Left lung (tissue), 10 donors: ENCODE data around the gene XYLT2. TPM values are rescaled to one million over a fixed set of nuclear protein-coding genes. Genes with fewer than 3 reads are reported as not detected.

Source experiments
- ATAC-seq: fragments of 200-7000 bp; cut with Tn5 transposase; one replicate; pipeline ENCODE4 v1.9.1; 2020; ENCODE audit warnings: moderate library complexity
- DNase-seq, 4 donors: peaks; one replicate each; pipeline ENCODE4 v3.0.0-alpha.2; 2013 to 2020
- H3K27ac ChIP-seq, 2 donors: fragments of 200-600 bp; sonication (generic) in 1 of 2; one replicate each; pipeline versions ENCODE4 v1.5.0 to v1.8.0; 2020 to 2021
- H3K27me3 ChIP-seq, 2 donors: fragments of 200-600 bp; sonication (generic) in 1 of 2; one replicate each; pipeline versions ENCODE4 v1.5.0 to v1.8.0; 2020 to 2021
- H3K36me3 ChIP-seq, 2 donors: fragments of 200-600 bp; sonication (generic) in 1 of 2; one replicate each; pipeline versions ENCODE4 v1.5.0 to v1.8.0; 2020 to 2021
- H3K4me1 ChIP-seq, 2 donors: fragments of 200-600 bp; one replicate each; pipeline ENCODE4 v1.8.0; 2021
- H3K4me3 ChIP-seq, 2 donors: fragments of 200-600 bp; sonication (generic) in 1 of 2; one replicate each; pipeline versions ENCODE4 v1.5.0 to v1.8.0; 2020 to 2021; ENCODE audit warnings: mild to moderate bottlenecking in 1 of 2
- H3K9me3 ChIP-seq, 2 donors: fragments of 200-600 bp; sonication (generic) in 1 of 2; one replicate each; pipeline versions ENCODE4 v1.5.0 to v1.8.0; 2020 to 2021
- intact Hi-C, 2 donors: fragments of 100-400 bp; cut with DNase I; formaldehyde crosslinking; loops; one replicate each; pipeline versions ENCODE4 v1.11.2 to v1.14.2; 2022
- polyA plus RNA-seq, 6 donors: library from polyadenylated mRNA; unstranded; fragments of 120-200 nt; gene quantifications; one replicate each; pipeline ENCODE4 v1.2.1, GENCODE V29; 2013; ENCODE audit not compliant: insufficient read length in 6 of 6
- total RNA-seq, 2 donors: library from RNA; stranded (reverse); fragmentation: NEBNext Ultra II Directional; extraction: Animal tissue kit (Norgen Biotek cat#: 25700); gene quantifications; one replicate each; pipeline ENCODE4 v1.2.1, GENCODE V29; 2021
- TF ChIP-seq, protein P1 (sequence below), 2 donors: fragments of 200-600 bp; sonication (generic) in 1 of 2; IDR thresholded peaks; one replicate each; pipeline versions ENCODE4 v1.5.0 to v1.8.0; 2021; ENCODE audit warnings: antibody characterized with exemption in 2 of 2
- donor health status: DM: no; HTN: yes; CAD: no.
- donor health status: DM: no; HTN: no; CAD: no.

XYLT2 gene
- total and polyA plus RNA-seq, 8 donors = 18.6 to 25.0 (median 21.4) TPM

DNA sequence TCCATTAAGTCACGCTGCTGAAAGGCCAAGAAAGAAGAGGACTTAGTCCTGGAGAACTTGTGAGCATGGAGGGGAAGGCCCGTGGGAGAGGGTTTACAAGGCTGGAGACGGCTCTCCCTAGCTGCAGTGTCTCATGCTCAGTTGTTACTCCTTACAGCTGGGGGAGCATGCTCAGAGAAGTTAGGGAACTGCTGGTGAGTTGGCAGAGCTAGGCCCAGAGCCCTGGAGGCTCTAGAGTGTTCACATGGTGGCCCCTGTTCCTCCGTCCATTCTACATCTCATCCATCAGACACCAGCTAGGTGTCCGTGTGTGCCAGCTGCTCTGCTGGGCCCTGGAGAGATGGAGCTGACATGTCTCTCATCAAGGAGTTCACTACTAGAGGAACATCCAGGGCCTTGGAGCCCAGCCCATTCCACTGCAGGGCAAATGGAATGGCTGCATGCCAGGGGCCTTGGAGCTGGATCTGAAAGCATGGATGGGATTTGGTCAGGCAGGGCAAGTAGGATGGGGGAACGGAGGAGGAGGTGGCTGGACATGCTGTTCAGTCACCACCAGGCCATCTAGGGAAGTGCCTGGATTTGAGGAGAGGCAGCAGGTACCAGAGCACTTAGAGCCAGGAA lies 6.3 kb downstream of the XYLT2 start:
- no peaks in the 10 kb centered on the region for H3K9me3 ChIP-seq
- peaks cover 0 to 39% of the 10 kb centered on the region in 2 donors for H3K36me3 ChIP-seq
- ATAC-seq (no peak), DNase-seq (no peak)
- H3K27me3 ChIP-seq = no peaks in the 10 kb centered on the region
- TF ChIP-seq, protein P1, sequence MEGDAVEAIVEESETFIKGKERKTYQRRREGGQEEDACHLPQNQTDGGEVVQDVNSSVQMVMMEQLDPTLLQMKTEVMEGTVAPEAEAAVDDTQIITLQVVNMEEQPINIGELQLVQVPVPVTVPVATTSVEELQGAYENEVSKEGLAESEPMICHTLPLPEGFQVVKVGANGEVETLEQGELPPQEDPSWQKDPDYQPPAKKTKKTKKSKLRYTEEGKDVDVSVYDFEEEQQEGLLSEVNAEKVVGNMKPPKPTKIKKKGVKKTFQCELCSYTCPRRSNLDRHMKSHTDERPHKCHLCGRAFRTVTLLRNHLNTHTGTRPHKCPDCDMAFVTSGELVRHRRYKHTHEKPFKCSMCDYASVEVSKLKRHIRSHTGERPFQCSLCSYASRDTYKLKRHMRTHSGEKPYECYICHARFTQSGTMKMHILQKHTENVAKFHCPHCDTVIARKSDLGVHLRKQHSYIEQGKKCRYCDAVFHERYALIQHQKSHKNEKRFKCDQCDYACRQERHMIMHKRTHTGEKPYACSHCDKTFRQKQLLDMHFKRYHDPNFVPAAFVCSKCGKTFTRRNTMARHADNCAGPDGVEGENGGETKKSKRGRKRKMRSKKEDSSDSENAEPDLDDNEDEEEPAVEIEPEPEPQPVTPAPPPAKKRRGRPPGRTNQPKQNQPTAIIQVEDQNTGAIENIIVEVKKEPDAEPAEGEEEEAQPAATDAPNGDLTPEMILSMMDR (IDR thresholded peaks at IDR 0.05) = no peak
- intact Hi-C loops = no loop called here
- H3K4me1 ChIP-seq = peaks cover 2 to 15% of the 10 kb centered on the region in 2 donors
- H3K4me3 ChIP-seq = no peak overlapping the region
- H3K27ac ChIP-seq = no peak overlapping the region

DNA sequence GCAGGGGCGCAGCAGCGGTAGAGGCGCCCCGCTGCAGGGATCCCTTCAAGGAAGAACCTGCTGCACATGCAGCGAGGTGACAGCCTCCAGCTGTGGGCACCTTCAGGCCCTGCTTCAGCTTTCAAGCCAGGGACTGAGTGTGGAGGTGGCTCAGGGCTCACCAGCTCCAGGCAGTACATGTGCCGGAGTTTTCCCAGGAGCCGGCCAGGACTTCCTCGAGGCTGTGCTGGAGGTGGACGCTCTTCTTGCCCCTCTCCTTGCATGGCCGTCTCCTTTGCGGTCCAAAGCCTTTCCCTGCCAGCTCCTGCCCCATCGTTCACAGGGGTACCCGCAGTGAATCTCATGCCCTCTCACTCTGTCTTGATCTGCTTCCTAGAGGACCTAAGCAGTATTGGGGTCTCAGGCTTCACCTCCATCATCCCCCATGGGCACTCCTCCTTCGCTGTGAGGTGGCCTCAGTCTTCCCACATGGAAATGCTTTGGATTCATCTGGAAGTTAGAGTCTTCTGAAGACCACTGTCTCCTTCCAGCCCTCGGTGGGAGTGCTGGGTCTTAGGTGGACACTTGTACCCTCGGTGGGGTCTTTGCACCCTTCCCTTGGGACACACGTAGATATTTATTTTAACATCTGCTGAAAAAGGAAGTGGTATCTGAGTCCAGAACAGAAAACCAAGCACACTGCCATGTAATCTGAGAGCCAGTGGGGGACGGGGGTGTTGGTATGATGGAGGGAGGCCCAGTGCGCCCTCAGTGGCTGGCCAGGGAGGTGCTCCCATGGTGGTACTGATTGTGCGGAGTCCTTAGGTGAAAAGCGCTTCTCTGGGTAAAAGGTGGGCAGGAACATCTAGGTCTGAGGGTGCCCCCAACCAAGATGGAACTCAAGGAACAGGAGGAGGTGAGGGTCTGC lies 7.0 kb downstream of the XYLT2 start:
- Histone ChIP-seq H3K4me3 (no peak overlapping the region), H3K27me3 (no peaks in the 10 kb centered on the region), H3K36me3 (peaks cover 0 to 46% of the 10 kb centered on the region in 2 donors), H3K27ac (no peak overlapping the region), H3K4me1 (peaks cover 0 to 8% of the 10 kb centered on the region in 2 donors), H3K9me3 (no peaks in the 10 kb centered on the region)
- ATAC-seq (no peak), DNase-seq (no peak)
- TF ChIP-seq, protein P1 (IDR thresholded peaks at IDR 0.05) = no peak
- intact Hi-C loops = no loop called here

DNA sequence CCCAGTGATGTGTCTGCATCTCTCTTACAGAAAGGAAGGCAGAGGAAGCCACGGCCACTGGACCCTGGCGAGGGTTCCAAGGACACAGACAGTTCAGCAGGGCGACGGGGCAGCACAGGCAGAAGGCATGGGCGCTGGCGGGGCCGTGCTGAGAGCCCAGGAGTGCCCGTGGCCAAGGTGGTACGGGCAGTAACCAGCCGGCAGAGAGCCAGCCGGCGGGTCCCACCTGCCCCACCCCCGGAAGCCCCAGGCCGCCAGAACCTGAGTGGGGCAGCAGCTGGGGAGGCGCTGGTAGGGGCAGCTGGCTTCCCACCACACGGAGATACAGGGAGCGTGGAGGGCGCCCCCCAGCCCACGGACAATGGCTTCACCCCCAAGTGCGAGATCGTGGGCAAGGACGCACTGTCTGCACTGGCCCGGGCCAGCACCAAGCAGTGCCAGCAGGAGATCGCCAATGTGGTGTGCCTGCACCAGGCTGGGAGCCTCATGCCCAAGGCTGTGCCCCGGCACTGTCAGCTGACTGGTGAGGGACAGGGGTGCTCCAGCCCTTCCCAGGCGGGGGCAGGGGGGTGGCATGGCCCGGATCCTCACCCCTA lies 7.8 kb downstream of the XYLT2 start:
- DNase-seq = no peak
- H3K9me3 ChIP-seq = no peaks in the 10 kb centered on the region
- H3K4me1 ChIP-seq = peaks cover 0 to under 1% of the 10 kb centered on the region in 2 donors
- H3K36me3 ChIP-seq = peaks cover 0 to 54% of the 10 kb centered on the region in 2 donors
- H3K27me3 ChIP-seq = no peaks in the 10 kb centered on the region
- TF ChIP-seq, protein P1 (IDR thresholded peaks at IDR 0.05) = no peak
- H3K4me3 ChIP-seq = no peak overlapping the region
- intact Hi-C loops = no loop called here
- no peak overlapping the region for H3K27ac ChIP-seq
- ATAC-seq = no peak

DNA sequence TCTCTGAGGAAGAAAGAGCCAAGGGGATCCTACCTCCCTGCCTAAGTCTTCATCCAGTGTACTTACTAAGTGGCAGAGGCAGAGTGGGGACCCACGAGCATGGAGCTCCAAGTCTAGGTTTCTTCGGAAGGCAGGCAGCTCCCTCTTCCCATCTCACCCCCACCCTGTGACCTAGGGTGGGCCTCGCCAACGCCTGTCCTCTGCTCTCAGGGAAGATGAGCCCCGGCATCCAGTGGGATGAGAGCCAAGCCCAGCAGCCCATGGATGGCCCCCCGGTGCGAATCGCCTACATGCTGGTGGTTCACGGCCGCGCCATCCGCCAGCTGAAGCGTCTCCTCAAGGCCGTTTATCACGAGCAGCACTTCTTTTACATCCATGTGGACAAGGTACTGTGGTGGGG lies 8.3 kb downstream of the XYLT2 start:
- Histone ChIP-seq H3K9me3 (no peaks in the 10 kb centered on the region), H3K4me3 (no peak overlapping the region), H3K4me1 (no peaks in the 10 kb centered on the region), H3K36me3 (peaks cover 0 to 59% of the 10 kb centered on the region in 2 donors), H3K27me3 (no peaks in the 10 kb centered on the region), H3K27ac (no peak overlapping the region)
- intact Hi-C loops = no loop called here
- ATAC-seq = no peak
- DNase-seq = no peak
- TF ChIP-seq, protein P1 (IDR thresholded peaks at IDR 0.05) = no peak

DNA sequence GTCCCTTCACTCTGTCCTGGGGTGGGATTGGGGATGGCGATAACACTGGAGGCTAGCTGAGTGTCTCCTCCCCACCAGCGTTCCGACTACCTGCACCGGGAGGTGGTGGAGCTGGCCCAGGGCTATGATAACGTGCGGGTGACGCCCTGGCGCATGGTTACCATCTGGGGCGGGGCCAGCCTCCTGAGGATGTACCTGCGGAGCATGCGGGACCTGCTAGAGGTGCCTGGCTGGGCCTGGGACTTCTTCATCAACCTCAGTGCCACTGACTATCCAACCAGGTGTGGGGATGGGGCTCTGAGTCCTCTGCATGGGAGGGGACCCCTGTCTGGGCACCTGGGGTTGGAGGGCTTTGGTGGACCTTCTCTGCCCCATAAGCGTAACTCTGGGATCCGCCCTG lies 8.8 kb downstream of the XYLT2 start:
- no peak overlapping the region for H3K4me3 ChIP-seq
- no peaks in the 10 kb centered on the region for H3K9me3 ChIP-seq
- H3K36me3 ChIP-seq = peaks cover 0 to 65% of the 10 kb centered on the region in 2 donors
- TF ChIP-seq, protein P1 (IDR thresholded peaks at IDR 0.05) = no peak
- intact Hi-C loops = no loop called here
- H3K4me1 ChIP-seq = no peaks in the 10 kb centered on the region
- no peak overlapping the region for H3K27ac ChIP-seq
- no peaks in the 10 kb centered on the region for H3K27me3 ChIP-seq
- DNase-seq = no peak
- no peak for ATAC-seq
